Stimulated activated CD8-positive, alpha-beta memory T cell treated with anti-CD3 and anti-CD28 coated beads, Interleukin-15, amount 100 ng/mL, for 1 hour (primary cell): Measurements from ENCODE around the gene H2BW1.
"Not testable (repeated sequence)": the region's sequence is repeated elsewhere in the genome, so short reads cannot be mapped to it uniquely, and the experiment has no call there.

Source experiments
- DNase-seq: peaks from one replicate; pipeline ENCODE4 v3.0.0-alpha.2; 2020; ENCODE audit warnings: low read depth

Gene H2BW1, protein sequence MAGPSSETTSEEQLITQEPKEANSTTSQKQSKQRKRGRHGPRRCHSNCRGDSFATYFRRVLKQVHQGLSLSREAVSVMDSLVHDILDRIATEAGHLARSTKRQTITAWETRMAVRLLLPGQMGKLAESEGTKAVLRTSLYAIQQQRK

DNA sequence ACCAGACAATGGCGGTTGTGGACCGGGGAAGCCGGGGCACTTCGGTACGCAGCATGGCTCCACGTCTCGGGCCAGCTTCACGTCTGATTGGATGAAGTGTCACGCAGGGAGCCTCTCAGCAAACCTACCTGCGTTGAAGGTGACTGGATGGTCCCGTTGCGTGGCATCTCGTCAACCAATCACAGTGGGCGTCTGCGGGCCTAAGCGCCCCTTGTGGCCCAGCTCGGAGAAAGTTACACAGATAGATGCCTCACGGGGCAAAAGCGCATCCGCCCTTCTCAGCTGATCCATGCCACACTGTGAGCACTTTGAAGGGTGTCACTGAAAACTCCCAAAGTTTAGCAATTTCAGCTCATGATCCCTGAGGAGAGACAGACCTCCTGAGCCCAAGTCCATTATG is at the start of gene H2BW1:
TSS of gene H2BW1 (minus strand) at position 103 of the 400 bp plus-strand sequence. CDS start 132 bp downstream, outside the sequence.
- DNase-seq = no peak

DNA sequence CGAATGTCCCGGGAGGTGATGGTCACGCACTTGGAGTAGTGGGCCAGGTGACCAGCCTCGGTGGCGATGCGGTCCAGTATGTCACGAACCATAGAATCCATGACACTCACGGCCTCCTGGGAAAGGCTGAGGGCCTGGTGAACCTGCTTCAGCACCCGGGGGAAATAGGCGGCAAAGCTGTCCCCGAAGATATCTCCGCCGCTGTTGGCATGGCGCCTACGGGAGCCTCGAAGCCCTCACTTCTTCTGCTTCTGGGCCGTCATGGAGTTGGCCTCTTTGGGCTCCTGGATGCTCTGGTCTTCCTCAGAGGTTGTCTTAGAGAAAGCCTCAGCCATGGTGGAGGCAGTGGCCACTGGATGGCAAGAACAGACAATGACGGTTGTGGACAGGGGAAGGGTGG is 49.1 kb upstream of the H2BW1 start:
- DNase-seq = not testable (repeated sequence)

DNA sequence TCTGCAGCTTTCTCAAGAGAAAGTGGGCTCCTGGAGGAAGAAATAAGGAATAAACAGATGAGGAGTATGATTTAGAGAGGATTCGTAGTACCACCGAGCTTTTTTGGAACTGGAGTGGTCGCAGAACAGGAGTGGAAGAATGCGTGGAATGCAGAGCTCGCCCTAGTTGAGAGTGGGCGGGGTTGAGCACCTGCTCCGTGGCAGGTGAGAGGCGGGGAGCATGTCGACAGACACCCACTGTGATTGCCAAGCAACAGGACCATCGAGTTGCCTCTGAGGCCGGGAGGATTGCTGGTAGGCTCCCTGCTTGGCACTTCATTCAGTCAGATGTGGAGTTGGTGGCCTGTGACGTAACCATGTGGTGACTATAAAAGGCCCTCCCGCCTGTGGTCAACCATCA is 41.4 kb upstream of the H2BW1 start:
- not testable (repeated sequence) for DNase-seq

DNA sequence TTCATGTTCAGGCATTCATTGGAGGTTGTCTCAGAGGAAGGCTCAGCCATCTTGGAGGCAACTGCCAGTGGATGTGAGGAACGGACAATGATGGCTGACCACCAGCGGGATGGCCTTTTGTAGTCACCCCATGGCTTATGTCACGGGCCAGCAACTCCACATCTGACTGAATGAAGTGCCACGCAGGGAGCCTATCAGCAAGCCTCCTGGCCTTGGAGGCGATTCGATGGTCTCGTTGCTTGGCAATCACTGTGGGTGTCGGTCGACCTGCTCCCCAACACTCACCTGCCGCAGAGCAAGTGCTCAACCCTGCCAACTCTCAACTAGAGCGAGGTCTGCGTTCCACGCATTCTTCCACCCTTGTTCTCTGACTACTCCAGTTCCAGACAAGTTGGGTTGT is 33.7 kb upstream of the H2BW1 start:
- no peak for DNase-seq

DNA sequence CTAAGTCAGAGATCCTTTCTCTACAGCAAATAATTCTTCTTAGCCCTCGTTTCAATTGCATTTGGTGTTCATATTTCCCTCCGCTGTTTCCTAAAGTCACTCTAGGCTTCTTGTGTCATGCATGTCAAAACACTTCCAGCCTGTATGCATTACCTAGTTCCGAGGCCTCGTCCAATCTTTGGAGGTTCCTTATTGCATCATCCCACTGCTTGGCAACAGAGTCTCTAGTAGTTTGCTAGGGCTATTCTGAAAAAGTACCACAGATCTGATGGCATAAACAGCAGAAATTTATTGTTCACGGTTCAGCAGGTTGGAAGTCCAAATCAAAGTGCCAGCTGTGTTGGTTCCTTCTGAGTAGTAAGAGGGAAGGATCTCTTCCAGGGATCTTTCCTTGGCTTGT is 32.1 kb upstream of the H2BW1 start:
- no peak for DNase-seq

DNA sequence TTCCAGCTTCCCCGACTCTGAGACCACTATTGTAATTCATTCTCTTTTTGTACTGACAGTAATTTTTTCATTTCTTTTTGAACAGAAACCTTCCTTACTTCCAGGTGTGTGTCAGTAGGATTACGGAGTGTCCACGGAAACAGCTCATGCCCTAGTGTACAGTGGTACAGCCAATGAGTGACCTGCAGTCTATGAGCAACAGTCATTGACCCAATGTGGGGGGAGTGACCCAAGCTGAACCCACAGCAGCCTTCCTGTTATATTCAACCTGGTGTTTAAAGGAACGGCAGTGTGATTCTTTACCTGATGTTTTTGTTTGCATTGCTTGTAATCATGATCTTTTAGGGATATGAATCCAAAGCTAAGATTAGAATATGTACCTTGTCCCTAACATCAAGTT is 27.5 kb upstream of the H2BW1 start:
- DNase-seq = no peak

DNA sequence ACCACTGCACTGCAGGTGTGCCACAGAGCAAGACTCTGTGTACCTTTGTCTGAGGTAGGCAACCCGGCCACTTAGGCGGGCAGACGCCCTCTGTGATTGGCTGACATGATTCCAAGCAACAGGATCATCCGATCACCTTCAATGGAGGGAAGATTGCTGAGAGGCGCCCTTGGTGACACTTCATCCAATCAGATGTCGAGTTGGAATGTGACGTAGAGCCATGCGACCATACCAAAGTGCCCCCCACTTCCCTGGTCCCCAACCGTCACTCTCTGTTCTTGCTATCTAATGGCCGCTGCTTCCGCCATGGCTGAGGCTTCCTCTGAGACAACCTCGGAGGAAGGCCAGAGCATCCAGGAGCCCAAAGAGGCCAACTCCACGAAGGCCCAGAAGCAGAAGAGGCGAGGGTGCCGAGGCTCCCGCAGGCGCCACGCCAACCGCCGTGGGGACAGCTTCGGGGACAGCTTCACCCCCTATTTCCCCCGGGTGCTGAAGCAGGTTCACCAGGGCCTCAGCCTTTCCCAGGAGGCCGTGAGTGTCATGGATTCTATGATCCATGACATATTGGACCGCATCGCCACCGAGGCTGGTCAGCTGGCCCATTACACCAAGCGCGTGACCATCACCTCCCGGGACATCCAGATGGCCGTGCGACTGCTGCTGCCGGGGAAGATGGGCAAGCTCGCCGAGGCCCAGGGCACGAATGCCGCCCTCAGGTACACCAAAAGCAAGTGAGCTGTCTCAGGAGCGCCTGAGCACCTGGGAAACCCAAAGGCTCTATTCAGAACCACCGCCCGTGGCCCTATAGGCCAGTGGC is 26.4 kb upstream of the H2BW1 start, which contains the start of gene H2BW2:
TSS of gene H2BW2 (plus strand) at position 268 of the 817 bp plus-strand sequence. CDS start at position 307, 39 bp downstream.
- no peak for DNase-seq

DNA sequence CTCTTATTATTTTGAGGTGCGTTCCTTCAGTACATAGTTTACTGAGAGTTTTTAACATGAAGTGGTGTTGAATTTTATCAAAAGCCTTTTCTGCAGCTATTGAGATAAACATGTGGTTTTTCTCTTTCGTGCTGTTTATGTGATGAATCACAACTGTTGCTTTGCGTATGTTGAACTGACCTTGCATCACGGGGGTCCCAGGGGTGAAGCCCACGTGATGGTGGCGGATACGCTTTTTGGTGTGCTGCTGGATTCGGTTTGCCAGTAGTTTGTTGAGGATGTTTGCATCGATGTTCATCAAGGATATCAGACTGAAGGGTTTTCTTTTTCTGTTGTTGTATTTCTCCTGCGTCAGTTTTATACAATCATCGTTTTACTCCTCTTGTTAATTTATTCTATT is 4.6 kb upstream of the H2BW1 start:
- no peak for DNase-seq

DNA sequence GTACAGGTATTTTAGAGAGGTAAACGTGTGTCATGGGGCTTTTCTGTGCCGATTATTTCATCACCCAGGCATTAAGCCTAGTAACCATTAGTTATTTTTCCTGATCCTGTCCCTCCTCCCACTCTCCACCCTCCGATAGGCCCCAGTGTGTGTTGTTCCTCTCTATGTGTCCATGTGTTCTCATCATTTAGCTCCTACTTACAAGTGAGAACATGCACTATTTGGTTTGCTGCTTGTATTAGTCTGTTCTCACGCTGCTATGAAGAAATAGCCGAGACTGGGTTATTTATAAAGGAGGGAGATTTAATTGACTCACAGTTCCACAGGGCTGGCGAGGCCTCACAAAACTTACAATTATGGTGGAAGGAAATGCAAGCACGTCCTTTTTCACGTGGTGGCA is 2.1 kb upstream of the H2BW1 start:
- DNase-seq = not testable (repeated sequence)

DNA sequence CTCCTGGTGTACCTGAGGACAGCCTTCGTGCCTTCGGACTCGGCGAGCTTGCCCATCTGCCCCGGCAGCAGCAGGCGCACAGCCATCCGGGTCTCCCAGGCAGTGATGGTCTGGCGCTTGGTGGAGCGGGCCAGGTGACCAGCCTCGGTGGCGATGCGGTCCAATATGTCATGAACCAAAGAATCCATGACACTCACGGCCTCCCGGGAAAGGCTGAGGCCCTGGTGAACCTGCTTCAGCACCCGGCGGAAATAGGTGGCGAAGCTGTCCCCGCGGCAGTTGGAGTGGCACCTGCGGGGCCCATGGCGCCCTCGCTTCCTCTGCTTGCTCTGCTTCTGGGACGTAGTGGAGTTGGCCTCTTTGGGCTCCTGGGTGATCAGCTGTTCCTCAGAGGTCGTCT is 350 bp downstream of the H2BW1 start:
- no peak for DNase-seq

DNA sequence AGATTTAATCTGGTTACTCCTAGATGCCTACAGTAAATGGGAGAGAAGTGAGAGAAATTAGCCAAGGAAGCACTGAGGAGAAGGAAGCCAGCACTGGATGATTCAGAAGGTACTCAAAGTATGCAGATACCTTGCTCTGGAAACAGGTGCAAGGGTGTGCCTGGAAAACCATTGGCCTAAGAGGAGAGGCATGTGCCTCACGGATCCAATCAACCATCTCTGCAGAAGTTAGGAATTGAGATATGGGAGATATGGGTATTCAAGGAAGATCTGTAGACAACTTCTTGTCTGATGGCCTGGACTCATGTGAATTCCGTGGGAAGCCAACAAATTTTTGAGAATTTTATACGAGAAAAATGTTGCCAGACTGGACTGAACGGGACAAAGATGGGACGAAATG is 4.7 kb downstream of the H2BW1 start:
- DNase-seq = no peak

DNA sequence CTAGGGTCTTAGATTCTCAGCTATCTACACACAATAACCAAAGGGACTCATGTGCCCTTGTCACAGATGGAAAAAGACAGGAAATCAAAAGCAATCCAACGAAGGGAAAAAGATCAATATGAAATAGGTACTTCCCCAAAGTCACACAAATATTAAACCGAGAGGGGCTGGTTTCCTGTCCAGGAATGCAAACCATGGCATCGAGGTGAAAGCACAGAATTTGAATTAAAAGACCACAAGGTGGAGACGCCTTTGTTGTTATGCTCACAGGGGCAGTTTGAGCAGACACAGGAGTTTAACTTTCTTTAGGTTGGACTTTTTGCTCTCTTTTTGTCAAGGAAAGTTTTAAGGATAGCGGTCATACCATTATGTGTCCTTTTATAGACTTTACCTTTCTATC is 14.3 kb downstream of the H2BW1 start:
- DNase-seq = no peak

DNA sequence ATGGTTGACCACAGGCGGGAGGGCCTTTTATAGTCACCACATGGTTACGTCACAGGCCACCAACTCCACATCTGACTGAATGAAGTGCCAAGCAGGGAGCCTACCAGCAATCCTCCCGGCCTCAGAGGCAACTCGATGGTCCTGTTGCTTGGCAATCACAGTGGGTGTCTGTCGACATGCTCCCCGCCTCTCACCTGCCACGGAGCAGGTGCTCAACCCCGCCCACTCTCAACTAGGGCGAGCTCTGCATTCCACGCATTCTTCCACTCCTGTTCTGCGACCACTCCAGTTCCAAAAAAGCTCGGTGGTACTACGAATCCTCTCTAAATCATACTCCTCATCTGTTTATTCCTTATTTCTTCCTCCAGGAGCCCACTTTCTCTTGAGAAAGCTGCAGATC is 30.0 kb downstream of the H2BW1 start:
- not testable (repeated sequence) for DNase-seq

DNA sequence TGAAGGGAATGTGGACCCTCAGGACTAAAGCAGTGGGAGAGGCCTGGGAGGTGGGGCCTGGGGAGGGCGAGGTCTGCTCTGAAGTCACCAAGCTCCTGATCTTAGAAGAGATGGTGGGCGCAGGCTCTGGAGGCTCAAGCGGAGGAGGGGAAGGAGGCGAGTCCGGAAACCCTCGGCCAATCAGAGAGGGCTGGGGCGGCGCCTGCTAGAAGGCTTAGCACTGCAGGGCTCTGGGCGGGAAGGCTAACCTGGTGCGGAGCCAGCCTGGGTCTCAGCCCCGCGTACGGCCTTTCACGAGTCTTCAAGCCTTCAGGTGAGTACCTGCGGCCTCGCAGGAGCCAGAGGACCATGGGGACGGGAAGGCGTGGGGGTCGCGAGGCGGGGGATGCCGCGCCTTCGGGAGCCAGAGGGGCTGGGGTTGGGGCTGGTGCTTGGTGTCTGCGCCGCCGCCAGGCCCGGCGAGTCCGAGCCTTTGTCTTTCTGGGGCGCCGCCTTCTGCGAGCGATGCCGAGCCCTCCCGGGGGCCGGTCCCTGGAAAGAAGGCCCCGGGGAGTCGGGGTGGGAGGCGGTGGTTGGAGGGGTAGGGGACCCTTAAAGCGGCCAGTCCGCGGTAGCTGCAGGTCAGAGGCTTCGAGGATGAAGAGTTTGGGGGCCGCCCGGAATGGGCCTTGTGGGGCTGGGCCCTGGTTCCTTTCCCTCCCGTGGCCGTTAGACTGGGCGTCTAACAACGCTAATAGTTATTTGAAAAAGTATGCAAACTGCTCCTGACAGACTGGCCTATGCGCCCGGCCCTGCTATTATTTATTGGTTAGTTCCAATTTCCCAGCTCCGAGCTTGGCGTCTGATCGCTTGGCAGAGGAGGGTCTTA is 50.9 kb downstream of the H2BW1 start, which contains the start of gene TMSB15B:
TSS of gene TMSB15B (plus strand) at position 217 of the 868 bp plus-strand sequence.
- DNase-seq = not testable (repeated sequence)
